Measurements from ENCODE around the gene CHCHD4. TPM values are rescaled to one million over a fixed set of nuclear protein-coding genes. Genes with fewer than 3 reads are reported as not detected.

The CHCHD4 gene
- total RNA-seq, 2 experiments from 2014 or later, result 17.3 to 18.1 TPM

GRCh38 chr3:14133188-14133800, 8.6 kb upstream of the CHCHD4 start:
- H3K9me3 Mint-ChIP-seq (ENCODE audit: insufficient read depth), result no peaks in the 10 kb centered on the region
- no peak for DNase-seq
- POLR2A ChIA-PET, result interaction anchor here (1.0 to 1.7 kb wide), 3 partner anchors 8 to 45 kb away, joined by 3 to 7 read pairs (median 5); partner anchors contain the start of genes CHCHD4, LSM3, TMEM43 and XPC
- H3K4me1 Mint-ChIP-seq (ENCODE audit: low read depth), result peaks cover 3% of the 10 kb centered on the region
- CTCF ChIA-PET, result interaction anchor here (1.7 kb wide), 1 partner anchor 8 kb away, joined by 7 read pairs; the partner anchor contains the start of genes CHCHD4 and TMEM43
- H3K27ac Mint-ChIP-seq, result peak overlapping the region; percentile 56
- no peak for ATAC-seq
- H3K36me3 Mint-ChIP-seq (ENCODE audit: low read depth), result peaks cover 49% of the 10 kb centered on the region
- no peaks in the 10 kb centered on the region for H3K27me3 Mint-ChIP-seq (ENCODE audit: low read depth)
- no peak overlapping the region for H3K4me3 Mint-ChIP-seq

- Mint-ChIP-seq H3K9me3 (ENCODE audit: insufficient read depth) (no peaks in the 10 kb centered on the region), H3K36me3 (ENCODE audit: low read depth) (peaks cover 52% of the 10 kb centered on the region), H3K4me3 (no peak overlapping the region), H3K27ac (no peak overlapping the region), H3K4me1 (ENCODE audit: low read depth) (peaks cover 9% of the 10 kb centered on the region), H3K27me3 (ENCODE audit: low read depth) (no peaks in the 10 kb centered on the region)
- CTCF ChIA-PET, result no interaction called here
- no peak for DNase-seq
- POLR2A ChIA-PET, result interaction anchor here (1.0 to 1.3 kb wide), 2 partner anchors 9 to 46 kb away, joined by 3 to 5 read pairs; partner anchors contain the start of genes LSM3 and XPC
- no peak for ATAC-seq
These were observed 8.0 kb upstream of the CHCHD4 start for GRCh38 chr3:14132689-14133088.

DNA sequence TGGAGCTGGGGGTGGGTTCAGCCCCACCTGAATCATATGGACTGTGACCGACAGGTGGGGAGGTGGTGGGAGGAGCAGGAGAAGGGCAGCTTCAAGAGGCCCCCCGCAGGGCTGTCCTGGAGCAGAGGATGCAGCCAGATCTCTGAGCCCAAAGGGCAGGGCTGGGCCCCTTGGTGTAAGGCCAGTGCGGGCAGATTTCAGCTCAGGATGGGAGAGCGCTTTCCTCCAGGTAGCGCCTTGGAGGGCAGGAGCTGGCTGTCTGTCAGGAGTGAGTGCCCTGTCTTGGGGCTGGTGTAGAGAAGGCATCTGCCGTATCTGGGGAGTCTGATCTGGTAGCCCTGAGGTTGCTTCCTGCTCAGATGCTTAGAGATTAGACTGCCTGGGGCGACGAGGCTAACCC, 7.5 kb upstream of the CHCHD4 start:
- peaks cover 57% of the 10 kb centered on the region for H3K36me3 Mint-ChIP-seq (ENCODE audit: low read depth)
- no peak overlapping the region for H3K27ac Mint-ChIP-seq
- ChIA-PET POLR2A (interaction anchor here (0.7 kb wide), 1 partner anchor 11 kb away, joined by 3 read pairs; no protein-coding TSS in a partner anchor), CTCF (no interaction called here)
- no peaks in the 10 kb centered on the region for H3K27me3 Mint-ChIP-seq (ENCODE audit: low read depth)
- ATAC-seq (no peak), DNase-seq (no peak)
- H3K9me3 Mint-ChIP-seq (ENCODE audit: insufficient read depth), result no peaks in the 10 kb centered on the region
- H3K4me1 Mint-ChIP-seq (ENCODE audit: low read depth), result peaks cover 15% of the 10 kb centered on the region
- H3K4me3 Mint-ChIP-seq, result no peak overlapping the region

DNA sequence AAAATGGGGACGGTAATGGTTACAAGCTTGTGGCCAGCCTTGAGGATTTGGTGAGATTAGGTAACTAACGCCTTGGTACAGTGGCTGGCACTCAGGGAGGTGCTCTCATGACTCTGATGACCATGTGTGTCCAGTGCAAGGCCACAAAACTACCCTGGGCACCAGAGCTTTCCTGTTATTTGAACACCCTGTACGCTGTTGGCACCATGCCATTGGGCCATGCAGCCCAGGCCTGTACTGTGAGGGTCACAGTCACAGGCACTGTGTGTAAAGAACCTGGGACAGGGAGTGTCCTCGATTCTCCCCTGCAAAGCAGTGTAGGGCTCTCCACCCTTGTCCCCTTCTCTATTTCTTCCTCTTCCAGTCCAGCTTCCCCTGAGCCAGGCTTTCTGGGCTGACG, 6.5 kb upstream of the CHCHD4 start:
- Mint-ChIP-seq H3K4me3 (no peak overlapping the region), H3K9me3 (ENCODE audit: insufficient read depth) (no peaks in the 10 kb centered on the region), H3K36me3 (ENCODE audit: low read depth) (peaks cover 56% of the 10 kb centered on the region), H3K27me3 (ENCODE audit: low read depth) (no peaks in the 10 kb centered on the region), H3K4me1 (ENCODE audit: low read depth) (peaks cover 24% of the 10 kb centered on the region), H3K27ac (no peak overlapping the region)
- POLR2A ChIA-PET, result interaction anchor here (0.7 kb wide), 1 partner anchor 10 kb away, joined by 3 read pairs; no protein-coding TSS in a partner anchor
- CTCF ChIA-PET, result no interaction called here
- DNase-seq (no peak), ATAC-seq (no peak)

- peaks cover 52% of the 10 kb centered on the region for H3K36me3 Mint-ChIP-seq (ENCODE audit: low read depth)
- peaks cover 28% of the 10 kb centered on the region for H3K4me1 Mint-ChIP-seq (ENCODE audit: low read depth)
- POLR2A ChIA-PET, result no interaction called here
- no peak overlapping the region for H3K27ac Mint-ChIP-seq
- H3K9me3 Mint-ChIP-seq (ENCODE audit: insufficient read depth), result no peaks in the 10 kb centered on the region
- H3K27me3 Mint-ChIP-seq (ENCODE audit: low read depth), result no peaks in the 10 kb centered on the region
- H3K4me3 Mint-ChIP-seq, result no peak overlapping the region
- DNase-seq (no peak), ATAC-seq (no peak)
- CTCF ChIA-PET, result no interaction called here
These were observed 6.0 kb upstream of the CHCHD4 start for GRCh38 chr3:14130707-14131106.

- CTCF ChIA-PET, result no interaction called here
- no peak overlapping the region for H3K27ac Mint-ChIP-seq
These were observed 5.6 kb upstream of the CHCHD4 start for GRCh38 chr3:14130230-14130629.

GRCh38 chr3:14129296-14129695, 4.6 kb upstream of the CHCHD4 start:
- Mint-ChIP-seq H3K36me3 (ENCODE audit: low read depth) (peaks cover 50% of the 10 kb centered on the region), H3K9me3 (ENCODE audit: insufficient read depth) (no peaks in the 10 kb centered on the region), H3K4me1 (ENCODE audit: low read depth) (peaks cover 29% of the 10 kb centered on the region), H3K27ac (no peak overlapping the region), H3K27me3 (ENCODE audit: low read depth) (no peaks in the 10 kb centered on the region), H3K4me3 (no peak overlapping the region)
- ATAC-seq (no peak), DNase-seq (no peak)
- POLR2A ChIA-PET, result interaction anchor here (1.2 to 1.5 kb wide), 2 partner anchors 15 to 49 kb away, joined by 3 to 4 read pairs; partner anchors contain the start of genes LSM3 and XPC
- CTCF ChIA-PET, result no interaction called here

More at GRCh38 chr3:14130230-14130629, 5.6 kb upstream of the CHCHD4 start:
- DNase-seq, result no peak
- no peaks in the 10 kb centered on the region for H3K27me3 Mint-ChIP-seq (ENCODE audit: low read depth)
- peaks cover 29% of the 10 kb centered on the region for H3K4me1 Mint-ChIP-seq (ENCODE audit: low read depth)
- POLR2A ChIA-PET, result no interaction called here
- no peaks in the 10 kb centered on the region for H3K9me3 Mint-ChIP-seq (ENCODE audit: insufficient read depth)
- peaks cover 51% of the 10 kb centered on the region for H3K36me3 Mint-ChIP-seq (ENCODE audit: low read depth)
- no peak for ATAC-seq
- no peak overlapping the region for H3K4me3 Mint-ChIP-seq

DNA sequence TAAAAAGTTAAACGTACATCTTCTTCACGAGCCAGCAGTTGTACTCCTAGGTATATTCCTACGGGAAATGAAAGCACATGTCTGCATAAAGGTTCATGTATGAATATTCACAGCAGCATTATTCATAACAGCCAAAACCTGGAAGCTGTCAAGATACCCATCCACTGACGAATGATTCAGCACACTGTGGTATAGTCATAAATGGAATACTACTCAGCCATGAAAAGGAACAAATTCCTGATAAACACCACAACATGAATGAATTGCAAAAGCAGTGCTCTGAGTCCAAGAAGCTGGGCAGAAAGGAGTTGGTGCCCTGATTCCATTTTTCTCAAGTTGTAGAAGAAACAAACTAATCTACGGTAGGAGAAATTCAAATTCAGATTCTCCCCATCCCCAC, 4.1 kb upstream of the CHCHD4 start:
- no peak overlapping the region for H3K27ac Mint-ChIP-seq
- DNase-seq (no peak), ATAC-seq (no peak)
- no peaks in the 10 kb centered on the region for H3K9me3 Mint-ChIP-seq (ENCODE audit: insufficient read depth)
- peaks cover 34% of the 10 kb centered on the region for H3K4me1 Mint-ChIP-seq (ENCODE audit: low read depth)
- ChIA-PET POLR2A (interaction anchor here (1.2 to 1.5 kb wide), 2 partner anchors 15 to 50 kb away, joined by 3 to 4 read pairs; partner anchors contain the start of genes LSM3 and XPC), CTCF (interaction anchor here (0.7 kb wide), 1 partner anchor 47 kb away, joined by 3 read pairs; no protein-coding TSS in a partner anchor)
- H3K27me3 Mint-ChIP-seq (ENCODE audit: low read depth), result no peaks in the 10 kb centered on the region
- H3K36me3 Mint-ChIP-seq (ENCODE audit: low read depth), result peaks cover 51% of the 10 kb centered on the region
- no peak overlapping the region for H3K4me3 Mint-ChIP-seq

DNA sequence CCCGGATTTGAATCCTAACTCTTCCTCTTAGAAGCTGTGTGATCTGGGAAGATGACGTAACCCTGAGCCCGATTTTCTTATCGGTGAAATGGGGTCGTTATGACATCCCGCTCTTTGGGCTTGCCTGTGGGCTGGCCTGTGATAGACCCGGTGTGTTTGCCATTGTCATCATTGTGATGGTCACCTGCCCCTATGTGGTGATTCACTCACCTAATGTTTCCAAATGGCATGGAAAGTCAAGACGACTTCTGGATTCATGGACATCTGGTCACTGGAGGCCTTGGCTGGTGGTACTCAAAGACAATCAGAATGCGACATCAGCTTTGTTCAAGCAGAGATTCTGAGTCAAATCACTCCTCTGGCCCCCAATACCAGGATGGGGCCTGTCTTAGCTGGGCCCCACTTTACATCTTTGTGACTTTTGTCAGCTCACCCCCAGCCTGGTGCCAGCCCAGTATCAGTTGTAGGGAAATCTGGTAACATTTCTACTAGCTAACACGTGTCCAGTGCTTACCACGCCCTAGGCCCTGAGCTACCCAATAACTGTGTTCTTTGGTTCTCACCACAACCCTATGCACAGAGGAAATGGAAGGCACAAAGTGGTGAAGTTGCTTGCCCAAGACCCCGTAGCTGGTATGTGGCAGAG, 3.0 kb upstream of the CHCHD4 start:
- H3K4me3 Mint-ChIP-seq, result no peak overlapping the region
- DNase-seq (no peak), ATAC-seq (no peak)
- H3K36me3 Mint-ChIP-seq (ENCODE audit: low read depth), result peaks cover 51% of the 10 kb centered on the region
- ChIA-PET CTCF (interaction anchor here (0.7 to 1.2 kb wide), 3 partner anchors 9 to 48 kb away, joined by 3 read pairs; no protein-coding TSS in a partner anchor), POLR2A (interaction anchor here (0.6 to 4.1 kb wide), 4 partner anchors 16 to 51 kb away, joined by 3 to 55 read pairs (median 4); partner anchors contain the start of genes LSM3 and XPC)
- H3K27me3 Mint-ChIP-seq (ENCODE audit: low read depth), result no peaks in the 10 kb centered on the region
- H3K9me3 Mint-ChIP-seq (ENCODE audit: insufficient read depth), result no peaks in the 10 kb centered on the region
- H3K27ac Mint-ChIP-seq, result peak overlapping the region; percentile 62
- H3K4me1 Mint-ChIP-seq (ENCODE audit: low read depth), result peaks cover 45% of the 10 kb centered on the region

GRCh38 chr3:14126887-14127505, 2.3 kb upstream of the CHCHD4 start:
- no peak for DNase-seq
- H3K27ac Mint-ChIP-seq, result peak overlapping the region; percentile 20
- no peaks in the 10 kb centered on the region for H3K27me3 Mint-ChIP-seq (ENCODE audit: low read depth)
- ChIA-PET POLR2A (interaction anchor here (0.6 to 4.1 kb wide), 3 partner anchors 12 to 22 kb away, joined by 4 to 55 read pairs (median 6); no protein-coding TSS in a partner anchor), CTCF (interaction anchor here (0.7 to 2.6 kb wide), 3 partner anchors 8 to 18 kb away, joined by 3 to 10 read pairs (median 3); no protein-coding TSS in a partner anchor)
- H3K4me3 Mint-ChIP-seq, result peak overlapping the region; percentile 93
- H3K9me3 Mint-ChIP-seq (ENCODE audit: insufficient read depth), result no peaks in the 10 kb centered on the region
- no peak for ATAC-seq
- peaks cover 51% of the 10 kb centered on the region for H3K4me1 Mint-ChIP-seq (ENCODE audit: low read depth)
- H3K36me3 Mint-ChIP-seq (ENCODE audit: low read depth), result peaks cover 48% of the 10 kb centered on the region

GRCh38 chr3:14126017-14126886, 1.6 kb upstream of the CHCHD4 start:
- peak; percentile 19 for DNase-seq
- ChIA-PET CTCF (interaction anchor here (1.7 to 2.6 kb wide), 5 partner anchors 8 to 235 kb away, joined by 6 to 20 read pairs (median 10); partner anchors contain the start of genes LSM3 and XPC), POLR2A (interaction anchor here (1.7 to 4.1 kb wide), 5 partner anchors 8 to 53 kb away, joined by 5 to 60 read pairs (median 7); partner anchors contain the start of genes LSM3 and XPC)
- Mint-ChIP-seq H3K36me3 (ENCODE audit: low read depth) (peaks cover 47% of the 10 kb centered on the region), H3K4me3 (peak overlapping the region; percentile 93), H3K27ac (peak overlapping the region; percentile 90), H3K27me3 (ENCODE audit: low read depth) (no peaks in the 10 kb centered on the region), H3K4me1 (ENCODE audit: low read depth) (peaks cover 52% of the 10 kb centered on the region), H3K9me3 (ENCODE audit: insufficient read depth) (no peaks in the 10 kb centered on the region)
- ATAC-seq, result no peak

Data from activated CD8-positive, alpha-beta T cell treated with anti-CD3 and anti-CD28 coated beads, Interleukin-2, amount 10 ng/mL, durations not matched to agents 7 days and 5 days (primary cell).